ENCODE measurements around the gene TSHZ2. TPM values are rescaled to one million over a fixed set of nuclear protein-coding genes. Genes with fewer than 3 reads are reported as not detected.
"Not testable (repeated sequence)": the region's sequence is repeated elsewhere in the genome, so short reads cannot be mapped to it uniquely, and the experiment has no call there.

The TSHZ2 gene
- polyA plus RNA-seq, 1 donor from 2014 or later, result 4.6 TPM

DNA sequence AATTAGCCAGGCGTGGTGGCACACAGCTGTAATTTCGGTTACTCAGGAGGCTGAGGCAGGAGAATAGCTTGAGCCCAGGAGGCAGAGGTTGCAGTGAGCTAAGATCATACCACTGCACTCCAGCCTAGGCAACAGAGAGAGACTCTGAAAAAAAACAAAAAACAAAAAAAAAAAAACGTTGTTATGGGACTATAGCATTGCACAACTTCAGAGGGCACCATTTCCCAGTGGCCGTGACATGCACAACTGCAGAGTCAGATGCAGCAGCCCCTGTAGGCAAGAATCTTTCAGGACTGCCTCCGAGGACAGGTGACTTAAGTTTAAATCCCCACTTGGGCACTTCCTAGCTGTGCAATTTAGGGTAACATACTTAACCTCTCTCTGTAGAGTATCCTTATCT lies 557.5 kb downstream of the TSHZ2 start:
- no peaks in the 10 kb centered on the region for H4K20me1 ChIP-seq (ENCODE audit: insufficient read depth)
- TF ChIP-seq POLR2AphosphoS5 (IDR thresholded peaks at IDR 0.05) (no peak), CTCF (IDR thresholded peaks at IDR 0.05; ENCODE audit: poor library complexity, severe bottlenecking) (no peak), TAF1 (IDR thresholded peaks at IDR 0.05; ENCODE audit: low read depth) (no peak), MXI1 (conservative IDR thresholded peaks at IDR 0.05; ENCODE audit: poor library complexity, severe bottlenecking) (no peak), EP300 (conservative IDR thresholded peaks at IDR 0.05; ENCODE audit: poor library complexity, severe bottlenecking) (no peak), SMC3 (conservative IDR thresholded peaks at IDR 0.05; ENCODE audit: poor library complexity) (no peak), RAD21 (conservative IDR thresholded peaks at IDR 0.05) (no peak), EZH2 (IDR thresholded peaks at IDR 0.05; ENCODE audit: borderline replicate concordance, insufficient read depth, low read length, poor library complexity, severe bottlenecking) (no peak)
- TF ChIP-seq, protein P1, sequence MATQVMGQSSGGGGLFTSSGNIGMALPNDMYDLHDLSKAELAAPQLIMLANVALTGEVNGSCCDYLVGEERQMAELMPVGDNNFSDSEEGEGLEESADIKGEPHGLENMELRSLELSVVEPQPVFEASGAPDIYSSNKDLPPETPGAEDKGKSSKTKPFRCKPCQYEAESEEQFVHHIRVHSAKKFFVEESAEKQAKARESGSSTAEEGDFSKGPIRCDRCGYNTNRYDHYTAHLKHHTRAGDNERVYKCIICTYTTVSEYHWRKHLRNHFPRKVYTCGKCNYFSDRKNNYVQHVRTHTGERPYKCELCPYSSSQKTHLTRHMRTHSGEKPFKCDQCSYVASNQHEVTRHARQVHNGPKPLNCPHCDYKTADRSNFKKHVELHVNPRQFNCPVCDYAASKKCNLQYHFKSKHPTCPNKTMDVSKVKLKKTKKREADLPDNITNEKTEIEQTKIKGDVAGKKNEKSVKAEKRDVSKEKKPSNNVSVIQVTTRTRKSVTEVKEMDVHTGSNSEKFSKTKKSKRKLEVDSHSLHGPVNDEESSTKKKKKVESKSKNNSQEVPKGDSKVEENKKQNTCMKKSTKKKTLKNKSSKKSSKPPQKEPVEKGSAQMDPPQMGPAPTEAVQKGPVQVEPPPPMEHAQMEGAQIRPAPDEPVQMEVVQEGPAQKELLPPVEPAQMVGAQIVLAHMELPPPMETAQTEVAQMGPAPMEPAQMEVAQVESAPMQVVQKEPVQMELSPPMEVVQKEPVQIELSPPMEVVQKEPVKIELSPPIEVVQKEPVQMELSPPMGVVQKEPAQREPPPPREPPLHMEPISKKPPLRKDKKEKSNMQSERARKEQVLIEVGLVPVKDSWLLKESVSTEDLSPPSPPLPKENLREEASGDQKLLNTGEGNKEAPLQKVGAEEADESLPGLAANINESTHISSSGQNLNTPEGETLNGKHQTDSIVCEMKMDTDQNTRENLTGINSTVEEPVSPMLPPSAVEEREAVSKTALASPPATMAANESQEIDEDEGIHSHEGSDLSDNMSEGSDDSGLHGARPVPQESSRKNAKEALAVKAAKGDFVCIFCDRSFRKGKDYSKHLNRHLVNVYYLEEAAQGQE (IDR thresholded peaks at IDR 0.05; ENCODE audit: borderline replicate concordance), result no peak

DNA sequence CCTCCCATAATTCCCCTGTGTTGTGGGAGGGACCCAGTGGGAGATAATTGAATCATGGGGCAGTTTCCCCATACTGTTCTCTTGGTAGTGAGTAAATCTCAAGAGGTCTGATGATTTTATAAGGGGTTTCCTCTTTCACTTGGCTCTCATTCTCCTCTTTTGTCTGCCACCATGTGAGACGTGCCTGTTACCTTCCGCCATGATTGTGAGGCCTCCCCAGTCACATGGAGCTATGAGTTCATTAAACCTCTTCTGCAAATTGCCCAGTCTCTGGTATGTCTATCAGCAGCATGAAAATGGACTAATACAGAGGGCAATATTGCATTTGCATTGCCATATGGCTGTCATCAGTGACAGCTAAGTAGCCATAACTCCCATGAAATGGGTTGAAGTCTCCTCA lies 558.3 kb downstream of the TSHZ2 start:
- Histone ChIP-seq H2AFZ (ENCODE audit: low read depth, low read length) (no peak overlapping the region), H3K27ac (ENCODE audit: low read length) (no peak overlapping the region), H3K9ac (ENCODE audit: low read length) (no peak overlapping the region), H3K79me2 (replicated peaks; ENCODE audit: insufficient read depth, low read length) (no peaks in the 10 kb centered on the region), H3K36me3 (ENCODE audit: insufficient read depth, low read length) (no peaks in the 10 kb centered on the region), H3K9me2 (ENCODE audit: insufficient read depth, low read length) (no peaks in the 10 kb centered on the region), H3K4me3 (ENCODE audit: low read length) (no peak overlapping the region), H3F3A (ENCODE audit: insufficient read depth, low read length, poor library complexity, severe bottlenecking) (no peaks in the 10 kb centered on the region), H3K9me3 (ENCODE audit: low read length) (no peaks in the 10 kb centered on the region), H4K20me1 (ENCODE audit: insufficient read depth) (no peaks in the 10 kb centered on the region), H3K27me3 (ENCODE audit: insufficient read depth, low read depth, low read length) (no peaks in the 10 kb centered on the region), H3K4me2 (ENCODE audit: low read length) (no peak overlapping the region)
- TF ChIP-seq RAD21 (conservative IDR thresholded peaks at IDR 0.05) (no peak), TAF1 (IDR thresholded peaks at IDR 0.05; ENCODE audit: low read depth) (no peak)

More for the DNA sequence above, 557.5 kb downstream of the TSHZ2 start:
- H3K9me3 ChIP-seq (ENCODE audit: low read length), result no peaks in the 10 kb centered on the region
- H2AFZ ChIP-seq (ENCODE audit: low read depth, low read length), result no peak overlapping the region
- no peaks in the 10 kb centered on the region for H3K27me3 ChIP-seq (ENCODE audit: insufficient read depth, low read depth, low read length)
- no peaks in the 10 kb centered on the region for H3F3A ChIP-seq (ENCODE audit: insufficient read depth, low read length, poor library complexity, severe bottlenecking)
- H3K9me2 ChIP-seq (ENCODE audit: insufficient read depth, low read length), result no peaks in the 10 kb centered on the region
- no peaks in the 10 kb centered on the region for H3K79me2 ChIP-seq (replicated peaks; ENCODE audit: insufficient read depth, low read length)
- H3K4me2 ChIP-seq (ENCODE audit: low read length), result no peak overlapping the region
- H3K9ac ChIP-seq (ENCODE audit: low read length), result no peak overlapping the region
- no peak overlapping the region for H3K27ac ChIP-seq (ENCODE audit: low read length)
- H3K4me3 ChIP-seq (ENCODE audit: low read length), result no peak overlapping the region
- H3K36me3 ChIP-seq (ENCODE audit: insufficient read depth, low read length), result no peaks in the 10 kb centered on the region

DNA sequence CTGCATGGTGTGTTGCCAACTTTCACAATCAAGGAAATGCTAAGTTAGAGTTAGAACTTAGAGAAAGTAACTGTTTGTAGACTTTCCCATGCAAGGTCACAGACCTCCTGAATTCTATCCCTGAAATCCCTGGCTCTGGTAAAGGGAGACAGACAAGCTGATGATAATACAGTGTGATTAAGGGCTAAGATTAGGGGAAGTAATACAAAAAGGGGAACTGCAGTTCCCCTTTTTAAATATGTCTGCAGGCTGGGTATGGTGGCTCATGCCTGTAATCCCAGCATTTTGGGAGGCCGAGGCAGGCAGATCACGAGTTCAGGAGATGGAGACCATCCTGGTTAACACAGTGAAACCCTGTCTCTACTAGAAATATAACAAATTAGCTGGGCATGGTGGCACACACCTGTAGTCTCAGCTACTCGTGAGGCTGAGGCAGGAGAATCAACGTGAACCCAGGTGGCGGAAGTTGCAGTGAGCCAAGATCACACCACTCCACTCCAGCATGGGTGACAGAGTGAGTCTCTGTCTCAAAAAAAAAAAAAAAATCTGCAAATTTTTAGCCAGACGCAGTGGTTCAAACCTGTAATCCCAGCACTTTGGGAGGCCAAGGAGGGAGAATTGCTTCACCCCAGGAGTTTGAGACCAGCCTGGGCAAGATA lies 560.6 kb downstream of the TSHZ2 start:
- not testable (repeated sequence) for H3K27me3 ChIP-seq (ENCODE audit: insufficient read depth, low read depth, low read length); H3K4me3 ChIP-seq (ENCODE audit: low read length); H3K27ac ChIP-seq (ENCODE audit: low read length); H3K9me3 ChIP-seq (ENCODE audit: low read length); H2AFZ ChIP-seq (ENCODE audit: low read depth, low read length); H3F3A ChIP-seq (ENCODE audit: insufficient read depth, low read length, poor library complexity, severe bottlenecking); H3K9ac ChIP-seq (ENCODE audit: low read length); H3K9me2 ChIP-seq (ENCODE audit: insufficient read depth, low read length); H4K20me1 ChIP-seq (ENCODE audit: insufficient read depth); H3K36me3 ChIP-seq (ENCODE audit: insufficient read depth, low read length); H3K79me2 ChIP-seq (replicated peaks; ENCODE audit: insufficient read depth, low read length); H3K4me2 ChIP-seq (ENCODE audit: low read length)
